Measurements from ENCODE around the gene MMAB. TPM values are rescaled to one million over a fixed set of nuclear protein-coding genes. Genes with fewer than 3 reads are reported as not detected.

The MMAB gene
- total RNA-seq, 1 experiment from 2014 or later: 24.3 TPM

GRCh38 chr12:109567967-109568366 lies 5.3 kb downstream of the MMAB start:
- Mint-ChIP-seq H3K4me1 (peaks cover 5 to 6% of the 10 kb centered on the region in 2 experiments; a peak in 3 of 4 replicates), H3K36me3 (ENCODE audit: insufficient read depth in 1 of 3, low read depth in 3 of 3) (peaks cover 4 to 44% (median 20%) of the 10 kb centered on the region in 3 experiments; a peak in 6 of 7 replicates), H3K9me3 (no peaks in the 10 kb centered on the region; a peak in 1 of 5 replicates), H3K4me3 (no peak overlapping the region), H3K27ac (no peak overlapping the region; a peak in 1 of 7 replicates), H3K27me3 (ENCODE audit: low read depth) (no peaks in the 10 kb centered on the region)
- H2BK12ac ChIP-seq (ENCODE audit: insufficient read length, low read depth, low read length): no peak overlapping the region
- H3K23ac ChIP-seq (ENCODE audit: insufficient read length, low read depth, low read length): no peak overlapping the region
- H3K79me2 ChIP-seq (ENCODE audit: insufficient read depth, low read length): no peaks in the 10 kb centered on the region
- H3K9ac ChIP-seq (ENCODE audit: extremely low read depth, insufficient read length, low read length): no peak overlapping the region
- H3K4ac ChIP-seq (ENCODE audit: low read depth, low read length): no peak overlapping the region
- H2BK15ac ChIP-seq (ENCODE audit: low read depth, low read length): no peak overlapping the region
- no peak overlapping the region for H3T11ph ChIP-seq (ENCODE audit: low read length)
- H3K56ac ChIP-seq (ENCODE audit: insufficient read length, low read depth, low read length): no peak overlapping the region
- H3K79me1 ChIP-seq (ENCODE audit: insufficient read depth, low read depth, low read length, poor library complexity, severe bottlenecking): no peaks in the 10 kb centered on the region
- H3K9me3 ChIP-seq (ENCODE audit: control insufficient read depth, low read depth, low read length): no peaks in the 10 kb centered on the region
- no peak overlapping the region for H4K8ac ChIP-seq (replicated peaks; ENCODE audit: insufficient read length, low read depth, low read length)
- H2AFZ ChIP-seq (ENCODE audit: low read length): no peak overlapping the region
- H4K5ac ChIP-seq (ENCODE audit: insufficient read length, low read depth, low read length): no peak overlapping the region
- no peak overlapping the region for H2BK20ac ChIP-seq (ENCODE audit: low read depth, low read length, poor library complexity, severe bottlenecking)
- no peak overlapping the region for H3K4me2 ChIP-seq (ENCODE audit: insufficient read depth, insufficient read length, low read length)
- H2BK5ac ChIP-seq (ENCODE audit: insufficient read length, low read length): no peak overlapping the region
- no peaks in the 10 kb centered on the region for H3K4me1 ChIP-seq (ENCODE audit: insufficient read depth, low read length)
- TF ChIP-seq CTCF (conservative IDR thresholded peaks at IDR 0.05): no peak
- H3K27ac ChIP-seq (ENCODE audit: insufficient read length, low read depth, low read length): no peak overlapping the region
- DNase-seq: no peak
- H3K27me3 ChIP-seq (ENCODE audit: insufficient read depth, low read length): no peaks in the 10 kb centered on the region
- H4K91ac ChIP-seq (ENCODE audit: insufficient read length, low read depth, low read length): no peak overlapping the region
- H3K23me2 ChIP-seq (ENCODE audit: insufficient read length, low read depth, low read length, poor library complexity, severe bottlenecking): no peaks in the 10 kb centered on the region
- H4K20me1 ChIP-seq (ENCODE audit: control insufficient read depth, insufficient read depth, insufficient read length): no peaks in the 10 kb centered on the region
- no peak overlapping the region for H3K14ac ChIP-seq (ENCODE audit: insufficient read depth, low read length)
- H2BK120ac ChIP-seq (ENCODE audit: low read depth, low read length, poor library complexity, severe bottlenecking): no peak overlapping the region
- H2AK5ac ChIP-seq (ENCODE audit: insufficient read length, low read length): no peak overlapping the region
- H3K18ac ChIP-seq (ENCODE audit: insufficient read length, low read depth, low read length): no peak overlapping the region
- no CpG with 5 or more reads among the region's 3 CpGs for WGBS (ENCODE audit: extremely low coverage, insufficient read length, low lambda C conversion rate)
